Ramos (cell line): Measurements from ENCODE around the gene CERKL.

Experiments
- in situ Hi-C: fragments of 300-500 bp; cut with MboI; formaldehyde crosslinking; loops from one replicate; pipeline ENCODE4 v1.14.3; 2022; ENCODE audit warnings: low sequenced_read_pairs; ENCODE audit not compliant: unreplicated experiment

Gene CERKL, protein sequence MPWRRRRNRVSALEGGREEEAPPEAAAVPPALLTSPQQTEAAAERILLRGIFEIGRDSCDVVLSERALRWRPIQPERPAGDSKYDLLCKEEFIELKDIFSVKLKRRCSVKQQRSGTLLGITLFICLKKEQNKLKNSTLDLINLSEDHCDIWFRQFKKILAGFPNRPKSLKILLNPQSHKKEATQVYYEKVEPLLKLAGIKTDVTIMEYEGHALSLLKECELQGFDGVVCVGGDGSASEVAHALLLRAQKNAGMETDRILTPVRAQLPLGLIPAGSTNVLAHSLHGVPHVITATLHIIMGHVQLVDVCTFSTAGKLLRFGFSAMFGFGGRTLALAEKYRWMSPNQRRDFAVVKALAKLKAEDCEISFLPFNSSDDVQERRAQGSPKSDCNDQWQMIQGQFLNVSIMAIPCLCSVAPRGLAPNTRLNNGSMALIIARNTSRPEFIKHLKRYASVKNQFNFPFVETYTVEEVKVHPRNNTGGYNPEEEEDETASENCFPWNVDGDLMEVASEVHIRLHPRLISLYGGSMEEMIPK

DNA sequence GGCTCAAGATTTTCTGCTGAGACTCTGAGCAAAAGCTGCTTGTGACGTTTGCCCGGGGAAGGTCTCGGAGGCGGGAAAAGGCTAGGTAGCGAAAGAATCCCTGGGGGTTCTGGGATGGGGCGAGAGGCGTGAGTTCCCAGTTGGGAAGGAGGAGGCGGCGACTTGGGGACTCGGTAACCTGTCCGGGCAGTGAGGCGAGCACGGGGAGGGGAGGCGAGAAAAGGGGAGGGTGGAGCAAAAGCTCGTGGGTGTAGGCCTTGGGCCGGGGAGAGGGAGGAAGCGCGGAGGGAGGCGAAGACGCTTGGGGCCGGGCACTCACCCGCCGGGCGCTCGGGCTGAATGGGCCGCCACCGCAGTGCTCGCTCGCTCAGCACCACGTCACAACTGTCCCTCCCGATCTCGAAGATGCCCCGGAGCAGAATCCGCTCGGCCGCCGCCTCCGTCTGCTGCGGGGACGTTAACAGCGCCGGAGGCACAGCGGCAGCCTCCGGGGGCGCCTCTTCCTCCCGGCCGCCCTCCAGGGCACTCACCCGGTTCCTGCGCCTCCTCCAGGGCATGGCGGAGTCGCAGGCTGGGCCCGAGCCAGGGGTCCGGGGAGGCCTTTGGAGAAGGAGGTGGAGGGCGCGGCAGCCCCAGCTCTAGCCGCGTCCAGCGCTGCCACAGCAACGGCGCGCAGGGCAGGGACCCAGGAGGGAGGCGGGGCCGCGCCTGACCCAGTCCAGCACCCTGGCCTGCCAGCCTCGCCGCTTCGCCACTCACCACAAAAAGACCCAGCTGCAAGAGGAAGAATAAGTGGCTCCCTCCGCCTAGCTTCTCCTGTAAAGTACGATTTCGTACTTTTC, at the start of gene CERKL:
CERKL (minus strand) TSS at position 656 of the 842 bp plus-strand sequence; CDS start at position 557, 99 bp downstream.
- in situ Hi-C loops, result no loop called here

- in situ Hi-C loops, result loop anchor here (25.0 kb wide), 1 partner anchor 415 kb away; no protein-coding TSS in a partner anchor
Observed at GRCh38 chr2:181702519-181702918, 45.6 kb upstream of the CERKL start.

- in situ Hi-C loops, result no loop called here
Observed at GRCh38 chr2:181698223-181698622, 41.3 kb upstream of the CERKL start.

GRCh38 chr2:181697571-181697970, 40.7 kb upstream of the CERKL start:
- in situ Hi-C loops, result no loop called here

- in situ Hi-C loops, result no loop called here
Observed at GRCh38 chr2:181697126-181697525, 40.2 kb upstream of the CERKL start.

GRCh38 chr2:181694271-181694670, 37.4 kb upstream of the CERKL start:
- in situ Hi-C loops, result no loop called here

GRCh38 chr2:181690860-181691259, 34.0 kb upstream of the CERKL start:
- in situ Hi-C loops, result no loop called here

DNA sequence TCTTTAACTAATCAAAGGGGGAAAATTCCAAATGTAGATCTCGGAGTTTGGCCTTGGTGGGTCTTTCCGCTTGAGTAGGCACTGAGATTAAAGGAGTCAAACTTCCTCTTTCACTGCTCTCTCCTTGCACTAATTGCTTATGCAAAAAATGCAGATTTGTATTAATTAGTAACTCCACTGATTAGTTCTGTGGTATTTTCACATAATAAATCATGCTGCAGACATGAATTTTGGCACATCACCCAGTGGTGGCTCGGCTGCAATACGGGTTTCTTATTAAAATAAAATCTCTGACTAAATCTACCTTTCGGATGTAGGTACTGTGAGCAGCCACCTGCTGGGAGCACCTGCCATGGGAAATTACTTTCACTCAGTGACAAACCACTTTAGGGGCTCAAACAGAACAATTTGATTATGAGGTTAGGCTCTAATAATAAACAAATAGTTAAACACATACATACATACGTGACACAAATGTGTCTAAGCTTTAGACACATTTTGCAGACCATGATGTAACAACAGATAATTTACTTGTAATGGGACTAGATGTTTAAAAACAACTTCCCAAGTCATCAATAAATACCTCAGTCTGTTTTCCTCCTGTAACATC, 29.8 kb upstream of the CERKL start:
- in situ Hi-C loops, result no loop called here

GRCh38 chr2:181685150-181685688, 28.3 kb upstream of the CERKL start:
- in situ Hi-C loops, result no loop called here

GRCh38 chr2:181684454-181685149, 27.7 kb upstream of the CERKL start:
- in situ Hi-C loops, result no loop called here

DNA sequence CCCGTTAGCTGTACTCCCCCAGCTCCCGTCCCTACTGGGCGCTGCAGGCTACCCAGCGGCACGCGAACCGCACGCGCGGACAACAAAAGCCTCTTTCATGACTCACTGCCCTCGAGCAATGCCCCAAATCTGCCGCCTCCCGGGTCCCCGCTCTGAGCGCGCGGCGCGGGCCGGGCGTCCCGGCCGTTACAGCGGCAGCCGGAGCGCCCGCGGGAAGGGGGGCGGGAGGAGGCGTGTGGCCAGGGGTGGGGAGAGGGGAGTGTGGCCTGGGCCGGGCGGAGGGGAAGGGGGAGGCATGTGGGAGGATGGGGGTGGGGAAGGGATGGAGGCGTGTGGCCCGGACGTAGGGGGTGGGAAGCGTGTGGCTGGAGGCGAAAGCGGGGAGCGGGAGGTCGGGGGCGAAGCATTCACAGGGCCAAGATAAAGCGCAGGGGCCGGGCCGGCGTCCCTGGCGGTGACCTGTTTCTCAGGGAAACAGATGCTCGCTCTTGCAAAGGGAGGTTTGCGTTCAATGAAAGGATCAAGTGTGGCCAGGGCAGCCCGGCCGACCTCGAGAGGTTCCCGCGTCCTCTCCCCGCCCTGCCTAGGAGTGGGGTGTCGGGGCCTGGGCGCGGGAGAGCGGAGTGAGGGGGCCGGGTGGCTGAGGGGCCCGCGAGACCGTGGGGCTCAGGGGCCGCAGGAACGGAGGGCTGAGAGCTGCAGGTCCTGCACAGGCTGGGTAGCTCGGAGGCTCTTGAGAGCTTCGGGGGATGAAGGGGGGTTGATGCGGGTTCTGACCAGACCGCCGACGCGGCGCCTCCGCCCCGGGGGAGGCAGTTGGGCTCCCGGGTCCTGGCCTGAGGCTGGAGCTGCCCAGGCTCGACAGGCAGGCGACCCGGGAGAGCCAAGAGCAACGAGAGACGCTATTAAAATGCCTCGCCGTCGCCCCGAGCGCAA, 26.9 kb upstream of the CERKL start:
- in situ Hi-C loops, result no loop called here

DNA sequence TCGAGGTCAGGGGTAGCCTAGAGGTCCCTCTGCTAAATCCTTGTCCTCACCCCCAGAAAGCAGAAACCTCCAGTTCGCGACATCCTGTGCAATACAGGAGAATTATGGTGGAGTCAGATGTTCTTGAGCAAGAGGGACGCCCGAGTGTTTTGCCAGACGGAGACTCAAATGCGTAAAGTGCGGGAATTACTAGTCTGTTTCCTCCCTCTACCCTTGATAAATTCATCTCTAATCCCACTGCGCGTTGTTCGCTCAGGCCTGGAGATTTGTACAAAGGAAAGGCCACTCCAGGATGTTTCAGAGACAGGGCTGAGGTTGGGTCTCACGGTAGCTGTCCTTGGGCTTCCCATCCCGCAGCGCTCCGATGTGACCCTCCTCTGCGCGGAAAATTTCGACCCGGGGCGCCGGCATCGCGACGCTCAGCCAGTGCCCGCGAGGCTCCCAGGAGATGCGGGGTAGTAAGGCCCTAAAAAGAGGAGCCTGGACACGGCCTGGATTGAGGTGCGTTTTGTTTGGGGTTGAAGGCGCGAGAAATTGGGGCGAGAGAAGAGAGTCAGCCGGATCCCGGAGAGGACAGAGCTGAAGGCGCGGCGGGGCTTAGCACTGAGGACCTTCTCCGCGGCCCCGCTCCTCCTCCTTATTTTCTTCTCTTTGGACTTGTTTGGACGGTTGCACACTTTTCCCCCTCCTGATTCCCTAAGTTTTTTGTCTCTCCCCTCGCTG, 26.1 kb upstream of the CERKL start:
- in situ Hi-C loops, result no loop called here

- in situ Hi-C loops, result no loop called here
Observed at GRCh38 chr2:181682026-181682789, 25.3 kb upstream of the CERKL start.

DNA sequence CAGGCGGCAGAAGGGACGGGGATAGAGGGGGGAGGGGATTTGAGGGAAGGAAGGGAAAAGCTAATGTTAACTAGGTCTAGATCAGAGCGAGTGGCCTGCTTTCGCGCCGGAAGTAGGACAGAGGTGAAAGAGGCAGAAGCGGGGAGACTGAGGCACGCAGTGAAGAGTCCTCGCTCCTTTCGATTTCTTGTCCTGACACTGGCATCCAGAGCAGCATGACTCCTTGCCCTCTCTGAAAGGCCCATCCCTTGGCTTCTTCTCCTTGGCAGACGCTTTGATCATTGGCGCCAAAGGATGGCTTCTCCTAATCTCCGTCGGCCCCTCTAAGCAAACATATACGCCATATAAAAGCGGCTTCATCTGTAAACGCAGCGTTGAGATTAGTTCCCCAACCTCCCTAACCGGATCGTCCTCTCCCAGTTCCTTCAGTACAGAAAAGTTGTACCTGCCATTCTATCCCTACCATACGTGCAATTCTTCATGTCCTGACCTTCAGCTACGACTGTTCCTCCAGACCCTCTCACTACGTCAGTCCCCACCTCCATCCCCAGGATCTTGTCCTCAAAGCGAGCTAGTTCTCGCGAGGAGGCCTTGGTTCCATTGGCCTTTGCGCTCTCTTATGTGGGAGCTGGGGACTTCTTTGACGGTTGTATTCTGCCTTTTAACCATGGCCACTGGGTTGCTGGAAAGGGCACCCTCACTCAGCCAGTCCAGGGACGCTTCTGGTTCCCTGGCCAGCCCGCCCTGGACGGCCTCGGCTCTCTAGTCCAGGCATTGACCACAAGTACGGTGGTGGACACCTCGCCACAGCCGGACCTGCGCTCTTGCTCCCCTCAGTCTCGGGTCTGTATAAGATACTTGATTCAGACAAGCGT, 24.3 kb upstream of the CERKL start:
- in situ Hi-C loops, result no loop called here

DNA sequence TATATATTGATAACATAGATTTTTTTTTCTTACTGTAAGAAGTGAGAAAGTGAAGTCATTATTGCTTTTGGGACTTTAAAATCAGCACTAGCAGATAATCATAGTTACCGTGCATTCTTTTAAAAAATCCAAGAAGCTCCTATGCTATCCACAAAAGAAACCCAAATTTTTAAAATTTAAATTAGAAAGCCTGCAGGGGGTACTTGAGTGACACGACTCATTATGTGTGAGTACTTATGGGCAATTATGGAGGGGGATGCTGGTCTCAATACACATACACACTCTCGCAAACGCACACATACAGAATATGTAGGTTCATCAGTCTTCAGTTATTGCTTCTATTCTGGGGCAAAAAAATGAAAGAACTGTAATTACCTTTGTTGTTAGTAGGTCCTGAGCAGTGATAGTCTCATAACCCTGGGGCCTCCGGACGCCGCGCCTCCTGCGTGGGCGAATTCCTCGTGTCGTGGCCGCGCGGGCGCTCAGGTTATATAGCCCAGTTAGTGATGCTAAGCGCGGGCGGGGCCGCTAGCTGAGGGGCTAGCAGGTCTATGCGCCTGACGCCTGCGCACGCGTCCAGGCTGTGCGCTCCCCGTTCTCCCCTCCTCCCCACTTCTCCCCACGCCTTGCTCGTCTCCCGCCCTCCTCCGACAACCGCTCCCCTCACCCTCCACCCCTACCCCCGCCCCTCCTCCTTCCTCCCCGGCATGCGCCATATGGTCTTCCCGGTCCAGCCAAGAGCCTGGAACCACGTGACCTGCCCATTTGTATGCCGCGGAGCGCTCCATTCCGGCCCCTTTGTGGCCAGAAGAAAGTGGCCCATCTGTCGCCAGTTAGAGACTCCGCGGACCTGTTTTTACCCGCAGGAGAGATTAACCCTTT, 23.4 kb upstream of the CERKL start, which contains the start of gene NEUROD1:
NEUROD1 (minus strand) TSS at position 463 of the 882 bp plus-strand sequence. CDS start 1,657 bp downstream, outside the sequence.
- in situ Hi-C loops, result no loop called here
